GM15510 (cell line): Measurements from ENCODE around the gene SEC11C.

Experiments
- POLR2A ChIP-seq: IDR thresholded peaks from 3 replicates; pipeline ENCODE4 v1.6.1; 2011; ENCODE audit warnings: borderline replicate concordance; ENCODE audit not compliant: insufficient read length; ENCODE audit errors: extremely low read depth

SEC11C gene

GRCh38 chr18:59140302-59140885 is 710 bp downstream of the SEC11C start:
- TF ChIP-seq POLR2A: no peak

- no peak for TF ChIP-seq POLR2A
These were observed 1.8 kb downstream of the SEC11C start for GRCh38 chr18:59141294-59142068.

GRCh38 chr18:59142274-59142673 is 2.6 kb downstream of the SEC11C start:
- TF ChIP-seq POLR2A: no peak

GRCh38 chr18:59143441-59143840 is 3.8 kb downstream of the SEC11C start:
- TF ChIP-seq POLR2A: no peak

- no peak for TF ChIP-seq POLR2A
These were observed 4.8 kb downstream of the SEC11C start for GRCh38 chr18:59144483-59144882.

- no peak for TF ChIP-seq POLR2A
These were observed 5.4 kb downstream of the SEC11C start for GRCh38 chr18:59145055-59145454.

- TF ChIP-seq POLR2A: no peak
These were observed 8.5 kb downstream of the SEC11C start for GRCh38 chr18:59148192-59148591.

- no peak for TF ChIP-seq POLR2A
These were observed 9.3 kb downstream of the SEC11C start for GRCh38 chr18:59149007-59149406.

- no peak for TF ChIP-seq POLR2A
These were observed 9.7 kb downstream of the SEC11C start for GRCh38 chr18:59149416-59149815.

- TF ChIP-seq POLR2A: no peak
These were observed 10.6 kb downstream of the SEC11C start for GRCh38 chr18:59150236-59150635.

- no peak for TF ChIP-seq POLR2A
These were observed 15.5 kb downstream of the SEC11C start for GRCh38 chr18:59155153-59155552.

GRCh38 chr18:59156316-59156715 is 16.6 kb downstream of the SEC11C start:
- no peak for TF ChIP-seq POLR2A

GRCh38 chr18:59159265-59159664 is 19.6 kb downstream of the SEC11C start:
- TF ChIP-seq POLR2A: no peak

GRCh38 chr18:59159986-59160385 is 20.3 kb downstream of the SEC11C start:
- TF ChIP-seq POLR2A: no peak

GRCh38 chr18:59172664-59173249 is 33.1 kb downstream of the SEC11C start:
- no peak for TF ChIP-seq POLR2A

- no peak for TF ChIP-seq POLR2A
These were observed 37.8 kb downstream of the SEC11C start for GRCh38 chr18:59177485-59177884.

- no peak for TF ChIP-seq POLR2A
These were observed 40.6 kb downstream of the SEC11C start for GRCh38 chr18:59180150-59180845.
